ENCODE data around the gene OR2T11. TPM values are rescaled to one million over a fixed set of nuclear protein-coding genes. Genes with fewer than 3 reads are reported as not detected.

Gene OR2T11
- total RNA-seq, result not detected

GRCh38 chr1:248634991-248635390 lies at the start of gene OR2T11:
Gene OR2T11 (minus strand): TSS chr1:248635091. CDS start chr1:248627128, 7,963 bp downstream.

GRCh38 chr1:248655354-248655753 lies 20.5 kb upstream of the OR2T11 start, which contains the start of gene OR2T27:
Gene OR2T27 (minus strand): TSS chr1:248655528. CDS start chr1:248650884, 4,644 bp downstream.

GRCh38 chr1:248645178-248645577 lies 10.3 kb upstream of the OR2T11 start, which contains the start of gene OR2T35:
Gene OR2T35 (minus strand): TSS chr1:248645278. CDS start chr1:248639258, 6,020 bp downstream.

GRCh38 chr1:248597589-248597988 lies 37.3 kb downstream of the OR2T11 start, which contains the start of gene OR2T10:
Gene OR2T10 (minus strand): TSS chr1:248597700. CDS start chr1:248593768, 3,932 bp downstream.

GRCh38 chr1:248574657-248575056 lies 60.2 kb downstream of the OR2T11 start, which contains the start of gene OR2T34:
Gene OR2T34 (minus strand): TSS chr1:248574757. CDS start chr1:248574757, 0 bp downstream.

Other genes with a start within 250 kb of the OR2T11 start
- gene OR2T1, start 232.0 kb downstream of the OR2T11 start, total RNA-seq, result not detected
- gene OR2T2, start 189.5 kb downstream of the OR2T11 start, total RNA-seq, result not detected
- not detected for gene OR2T3, start 161.7 kb downstream of the OR2T11 start, total RNA-seq
- not detected for gene OR2T5, start 146.5 kb downstream of the OR2T11 start, total RNA-seq
- gene OR2G6, start 127.0 kb downstream of the OR2T11 start, total RNA-seq, result not detected
- not detected for gene OR2T29, start 72.3 kb downstream of the OR2T11 start, total RNA-seq
- gene OR2T34, start 60.3 kb downstream of the OR2T11 start, total RNA-seq, result not detected
- not detected for gene OR2T10, start 37.4 kb downstream of the OR2T11 start, total RNA-seq
- not detected for gene OR2T35, start 10.2 kb upstream of the OR2T11 start, total RNA-seq
- gene OR2T27, start 20.4 kb upstream of the OR2T11 start, total RNA-seq, result not detected
- gene OR14I1, start 67.7 kb upstream of the OR2T11 start, total RNA-seq, result not detected
- gene LYPD8, start 120.7 kb upstream of the OR2T11 start, total RNA-seq, result not detected
- 10 to 100 TPM; 30.4 to 32.8 TPM for gene SH3BP5L, start 190.8 kb upstream of the OR2T11 start, total RNA-seq
- 10 to 100 TPM; 46.4 to 48.0 TPM for gene ZNF672, start 203.1 kb upstream of the OR2T11 start, total RNA-seq
- 10 to 100 TPM; 44.4 to 56.5 TPM for gene ZNF692, start 224.0 kb upstream of the OR2T11 start, total RNA-seq